ENCODE results near the gene SLC2A6. TPM values are rescaled to one million over a fixed set of nuclear protein-coding genes. Genes with fewer than 3 reads are reported as not detected.

Gene SLC2A6
- total RNA-seq, 1 donor from 2014 or later = 2.0 TPM

DNA sequence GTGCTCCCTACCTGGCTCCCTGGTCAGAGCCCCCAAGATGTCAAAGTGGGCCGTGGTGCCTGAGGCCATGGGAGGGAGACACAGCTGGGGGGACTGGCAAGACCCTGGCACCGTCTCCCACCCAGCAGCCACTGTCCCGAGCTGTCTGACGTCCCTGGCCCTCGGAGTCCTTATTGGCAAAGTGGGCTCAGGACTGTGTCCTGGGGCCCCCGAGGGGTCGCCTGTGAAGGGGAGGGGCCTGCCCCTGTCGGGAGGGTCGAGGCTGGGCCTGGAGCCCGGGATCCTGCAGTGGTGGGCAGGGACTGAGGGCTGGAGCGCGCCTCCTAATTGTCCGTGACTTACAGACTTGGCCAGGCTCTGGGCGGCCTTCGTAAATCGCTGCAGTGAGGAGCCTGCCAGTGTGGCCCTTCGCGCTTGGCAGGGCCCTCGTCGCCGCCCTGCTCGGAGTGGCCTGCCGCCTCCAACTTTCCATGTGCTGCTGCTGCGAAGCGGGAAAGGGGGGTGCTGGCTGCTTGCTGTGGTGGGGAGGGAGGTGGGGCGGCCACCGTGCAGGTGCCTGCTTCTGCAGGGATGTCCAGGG is 32.1 kb upstream of the SLC2A6 start:
- peaks cover 40% of the 10 kb centered on the region for H3K4me1 ChIP-seq
- no peak overlapping the region for H3K4me3 ChIP-seq
- H3K27me3 ChIP-seq (ENCODE audit: low read depth) = peaks cover 27% of the 10 kb centered on the region
- no peaks in the 10 kb centered on the region for H3K9me3 ChIP-seq (replicated peaks)
- intact Hi-C loops (cut with micrococcal nuclease) = no loop called here
- no peak for DNase-seq
- TF ChIP-seq CTCF (IDR thresholded peaks at IDR 0.05; ENCODE audit: borderline replicate concordance) = no peak
- H3K27ac ChIP-seq (replicated peaks) = no peak overlapping the region
- no peaks in the 10 kb centered on the region for H3K36me3 ChIP-seq

- H3K9me3 ChIP-seq (replicated peaks) = no peaks in the 10 kb centered on the region
Measured at GRCh38 chr9:133509179-133510083, 30.5 kb upstream of the SLC2A6 start.

GRCh38 chr9:133508046-133508445 is 29.1 kb upstream of the SLC2A6 start:
- Histone ChIP-seq H3K4me1 (peaks cover 35% of the 10 kb centered on the region), H3K4me3 (no peak overlapping the region), H3K27ac (replicated peaks) (no peak overlapping the region), H3K9me3 (replicated peaks) (peaks cover 3% of the 10 kb centered on the region), H3K27me3 (ENCODE audit: low read depth) (peaks cover 22% of the 10 kb centered on the region), H3K36me3 (no peaks in the 10 kb centered on the region)
- DNase-seq = no peak
- intact Hi-C loops (cut with micrococcal nuclease) = no loop called here
- no peak for TF ChIP-seq CTCF (IDR thresholded peaks at IDR 0.05; ENCODE audit: borderline replicate concordance)

More at GRCh38 chr9:133509179-133510083, 30.5 kb upstream of the SLC2A6 start:
- H3K4me1 ChIP-seq = peaks cover 45% of the 10 kb centered on the region
- H3K27ac ChIP-seq (replicated peaks) = no peak overlapping the region
- H3K36me3 ChIP-seq = no peaks in the 10 kb centered on the region
- intact Hi-C loops (cut with micrococcal nuclease) = no loop called here
- no peak for DNase-seq
- peaks cover 18% of the 10 kb centered on the region for H3K27me3 ChIP-seq (ENCODE audit: low read depth)
- TF ChIP-seq CTCF (IDR thresholded peaks at IDR 0.05; ENCODE audit: borderline replicate concordance) = no peak
- no peak overlapping the region for H3K4me3 ChIP-seq

GRCh38 chr9:133507246-133507965 is 28.5 kb upstream of the SLC2A6 start:
- intact Hi-C loops (cut with micrococcal nuclease) = no loop called here
- no peak for TF ChIP-seq CTCF (IDR thresholded peaks at IDR 0.05; ENCODE audit: borderline replicate concordance)
- DNase-seq = no peak
- H3K36me3 ChIP-seq = no peaks in the 10 kb centered on the region
- H3K4me3 ChIP-seq = no peak overlapping the region
- H3K27ac ChIP-seq (replicated peaks) = peak overlapping the region; percentile 66
- peaks cover 33% of the 10 kb centered on the region for H3K4me1 ChIP-seq
- peaks cover 10% of the 10 kb centered on the region for H3K9me3 ChIP-seq (replicated peaks)
- H3K27me3 ChIP-seq (ENCODE audit: low read depth) = peaks cover 22% of the 10 kb centered on the region

DNA sequence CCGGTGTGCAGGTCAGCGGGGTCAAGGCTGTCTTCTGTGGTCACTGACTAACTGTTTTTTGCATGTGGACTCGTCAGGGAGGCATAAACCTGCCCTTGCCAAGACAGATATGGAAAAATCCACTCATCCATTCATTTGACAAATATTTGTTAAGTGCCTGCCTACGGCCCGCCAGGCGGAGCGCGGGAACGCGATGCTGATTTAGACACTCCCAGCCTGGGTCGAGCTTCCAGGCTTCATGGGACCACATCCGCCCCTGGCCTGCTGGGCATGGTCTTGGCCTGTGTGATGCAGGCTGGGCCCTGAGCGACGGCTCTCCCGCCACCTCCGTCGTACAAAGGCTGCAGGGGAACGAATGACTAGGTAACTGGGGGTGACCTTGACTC is 27.7 kb upstream of the SLC2A6 start:
- Histone ChIP-seq H3K36me3 (no peaks in the 10 kb centered on the region), H3K27me3 (ENCODE audit: low read depth) (peaks cover 22% of the 10 kb centered on the region), H3K9me3 (replicated peaks) (peaks cover 17% of the 10 kb centered on the region), H3K4me1 (peaks cover 33% of the 10 kb centered on the region), H3K4me3 (no peak overlapping the region), H3K27ac (replicated peaks) (peak overlapping the region; percentile 66)
- no peak for TF ChIP-seq CTCF (IDR thresholded peaks at IDR 0.05; ENCODE audit: borderline replicate concordance)
- intact Hi-C loops (cut with micrococcal nuclease) = no loop called here
- DNase-seq = peak; percentile 65
